GM10847 (cell line): ENCODE measurements around the gene LKAAEAR1.

Experiments
- POLR2A ChIP-seq: IDR thresholded peaks from 2 replicates; pipeline ENCODE4 v1.6.1; 2011; ENCODE audit not compliant: insufficient read length; ENCODE audit errors: extremely low read depth

Gene LKAAEAR1

GRCh38 chr20:64112691-64113443 is 28.7 kb upstream of the LKAAEAR1 start:
- TF ChIP-seq POLR2A: no peak

- TF ChIP-seq POLR2A: no peak
Observed at GRCh38 chr20:64111841-64112641, 27.8 kb upstream of the LKAAEAR1 start.

GRCh38 chr20:64110411-64111068 is 26.3 kb upstream of the LKAAEAR1 start:
- TF ChIP-seq POLR2A: no peak

GRCh38 chr20:64109831-64110391 is 25.7 kb upstream of the LKAAEAR1 start:
- no peak for TF ChIP-seq POLR2A

- TF ChIP-seq POLR2A: no peak
Observed at GRCh38 chr20:64108731-64109681, 24.8 kb upstream of the LKAAEAR1 start.

GRCh38 chr20:64107736-64108457 is 23.7 kb upstream of the LKAAEAR1 start:
- no peak for TF ChIP-seq POLR2A

- no peak for TF ChIP-seq POLR2A
Observed at GRCh38 chr20:64106981-64107735, 23.0 kb upstream of the LKAAEAR1 start, which contains the start of gene NPBWR2. NPBWR2 (minus strand) TSS chr20:64107565; CDS start chr20:64106831, 734 bp downstream.

GRCh38 chr20:64106435-64106961 is 22.3 kb upstream of the LKAAEAR1 start:
- TF ChIP-seq POLR2A: no peak

GRCh38 chr20:64105846-64106434 is 21.7 kb upstream of the LKAAEAR1 start:
- no peak for TF ChIP-seq POLR2A

GRCh38 chr20:64104667-64105451 is 20.7 kb upstream of the LKAAEAR1 start:
- TF ChIP-seq POLR2A: no peak

GRCh38 chr20:64103871-64104666 is 19.9 kb upstream of the LKAAEAR1 start:
- TF ChIP-seq POLR2A: no peak
